Neural progenitor cell (in vitro differentiated cells): ENCODE data around the gene RBFA. TPM values are rescaled to one million over a fixed set of nuclear protein-coding genes. Genes with fewer than 3 reads are reported as not detected.

ENCODE experiments used
- DNase-seq: peaks from one replicate; pipeline ENCODE4 v3.0.0-alpha.2; 2016; ENCODE audit warnings: low spot score
- H2AFZ ChIP-seq: fragments of 200-600 bp; sonication (generic); replicated peaks from 2 replicates; pipeline ENCODE4 v1.6.1; 2016; ENCODE audit warnings: antibody characterized with exemption
- H3F3A ChIP-seq: fragments of 200-600 bp; sonication (generic); 2 replicates; pipeline ENCODE4 v1.6.1; 2016; ENCODE audit warnings: antibody characterized with exemption, low read depth
- H3K27ac ChIP-seq: fragments of 200-600 bp; sonication (generic); 2 replicates; pipeline ENCODE4 v1.5.1; 2016; ENCODE audit warnings: mild to moderate bottlenecking
- H3K27me3 ChIP-seq: fragments of 200-600 bp; sonication (generic); 2 replicates; pipeline ENCODE4 v1.6.1; 2016; ENCODE audit warnings: mild to moderate bottlenecking, moderate library complexity
- H3K36me3 ChIP-seq: fragments of 200-600 bp; sonication (generic); 2 replicates; pipeline ENCODE4 v1.5.1; 2016
- H3K4me1 ChIP-seq: fragments of 200-600 bp; sonication (generic); 2 replicates; pipeline ENCODE4 v1.6.1; 2016; ENCODE audit warnings: mixed run types
- H3K4me2 ChIP-seq: fragments of 200-600 bp; sonication (generic); 2 replicates; pipeline ENCODE4 v1.6.1; 2016
- H3K4me3 ChIP-seq: fragments of 200-600 bp; sonication (generic); 2 replicates; pipeline ENCODE4 v1.5.1; 2016
- H3K79me2 ChIP-seq: fragments of 200-600 bp; sonication (generic); 2 replicates; pipeline ENCODE4 v1.6.1; 2016; ENCODE audit warnings: low read depth
- H3K9ac ChIP-seq: fragments of 200-600 bp; sonication (generic); 2 replicates; pipeline ENCODE4 v1.6.1; 2016
- H3K9me3 ChIP-seq: fragments of 200-600 bp; sonication (generic); 2 replicates; pipeline ENCODE4 v1.5.1; 2016; ENCODE audit warnings: low read depth
- H4K20me1 ChIP-seq: fragments of 200-600 bp; sonication (generic); 2 replicates; pipeline ENCODE4 v1.6.1; 2016; ENCODE audit warnings: low read depth
- H3K27ac Mint-ChIP-seq: 3 replicates; pipeline ENCODE4 v1.8.0; 2021; ENCODE audit warnings: mixed read lengths
- H3K27me3 Mint-ChIP-seq: 2 replicates; pipeline ENCODE4 v1.8.0; 2022; ENCODE audit warnings: low read depth, mild to moderate bottlenecking, inconsistent platforms, moderate library complexity, mixed read lengths; ENCODE audit not compliant: insufficient read depth
- H3K36me3 Mint-ChIP-seq: 3 replicates; pipeline ENCODE4 v1.8.0; 2021; ENCODE audit warnings: mixed read lengths
- H3K4me1 Mint-ChIP-seq: 3 replicates; pipeline ENCODE4 v1.8.0; 2021; ENCODE audit warnings: mixed read lengths
- H3K4me3 Mint-ChIP-seq: 3 replicates; pipeline ENCODE4 v1.8.0; 2021; ENCODE audit warnings: mild to moderate bottlenecking, moderate library complexity, mixed read lengths
- H3K9me3 Mint-ChIP-seq: 3 replicates; pipeline ENCODE4 v1.8.0; 2020; ENCODE audit warnings: mixed read lengths
- EZH2 ChIP-seq: fragments of 200-600 bp; sonication (generic); IDR thresholded peaks from 2 replicates; pipeline ENCODE4 v1.6.1; 2017; ENCODE audit warnings: antibody characterized with exemption, mild to moderate bottlenecking, moderate library complexity
- EZH2phosphoT487 ChIP-seq: fragments of 200-600 bp; sonication (generic); IDR thresholded peaks from 2 replicates; pipeline ENCODE4 v1.6.1; 2017; ENCODE audit warnings: antibody characterized with exemption
- total RNA-seq: library from RNA; depleted of rRNA; stranded (reverse); fragments of >200 nt; gene quantifications from 2 replicates; pipeline ENCODE4 v1.2.3, GENCODE V29; 2015; ENCODE audit warnings: low replicate concordance
- TF ChIP-seq, protein P1 (sequence below): fragments of 200-600 bp; sonication (generic); IDR thresholded peaks from 2 replicates; pipeline ENCODE4 v1.5.1; 2017; ENCODE audit warnings: antibody characterized with exemption, mild to moderate bottlenecking

Gene RBFA
- total RNA-seq, 1 donor from 2014 or later: 22.9 TPM

- peaks cover 16% of the 10 kb centered on the region for H4K20me1 ChIP-seq
- peak overlapping the region; percentile 73 for H3K4me3 ChIP-seq
- H2AFZ ChIP-seq: no peak overlapping the region
- peaks cover 8% of the 10 kb centered on the region for H3K4me1 ChIP-seq
- H3K9me3 ChIP-seq: no peaks in the 10 kb centered on the region
- peak overlapping the region; percentile 95 for H3K4me2 ChIP-seq
- peaks cover 28% of the 10 kb centered on the region for H3K79me2 ChIP-seq
- peaks cover 23% of the 10 kb centered on the region for H3K4me1 Mint-ChIP-seq
- TF ChIP-seq EZH2 (no peak), EZH2phosphoT487 (no peak)
- TF ChIP-seq, protein P1, sequence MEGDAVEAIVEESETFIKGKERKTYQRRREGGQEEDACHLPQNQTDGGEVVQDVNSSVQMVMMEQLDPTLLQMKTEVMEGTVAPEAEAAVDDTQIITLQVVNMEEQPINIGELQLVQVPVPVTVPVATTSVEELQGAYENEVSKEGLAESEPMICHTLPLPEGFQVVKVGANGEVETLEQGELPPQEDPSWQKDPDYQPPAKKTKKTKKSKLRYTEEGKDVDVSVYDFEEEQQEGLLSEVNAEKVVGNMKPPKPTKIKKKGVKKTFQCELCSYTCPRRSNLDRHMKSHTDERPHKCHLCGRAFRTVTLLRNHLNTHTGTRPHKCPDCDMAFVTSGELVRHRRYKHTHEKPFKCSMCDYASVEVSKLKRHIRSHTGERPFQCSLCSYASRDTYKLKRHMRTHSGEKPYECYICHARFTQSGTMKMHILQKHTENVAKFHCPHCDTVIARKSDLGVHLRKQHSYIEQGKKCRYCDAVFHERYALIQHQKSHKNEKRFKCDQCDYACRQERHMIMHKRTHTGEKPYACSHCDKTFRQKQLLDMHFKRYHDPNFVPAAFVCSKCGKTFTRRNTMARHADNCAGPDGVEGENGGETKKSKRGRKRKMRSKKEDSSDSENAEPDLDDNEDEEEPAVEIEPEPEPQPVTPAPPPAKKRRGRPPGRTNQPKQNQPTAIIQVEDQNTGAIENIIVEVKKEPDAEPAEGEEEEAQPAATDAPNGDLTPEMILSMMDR: no peak
- peaks cover 17% of the 10 kb centered on the region for H3K36me3 Mint-ChIP-seq
- peak overlapping the region; percentile 96 for H3K4me3 Mint-ChIP-seq
- no peak for DNase-seq
- H3K27ac Mint-ChIP-seq: no peak overlapping the region
- H3K27ac ChIP-seq: no peak overlapping the region
- no peaks in the 10 kb centered on the region for H3K36me3 ChIP-seq
- peaks cover 4% of the 10 kb centered on the region for H3K27me3 ChIP-seq
- H3K9me3 Mint-ChIP-seq: no peaks in the 10 kb centered on the region
- no peak overlapping the region for H3K9ac ChIP-seq
- peaks cover 6% of the 10 kb centered on the region for H3K27me3 Mint-ChIP-seq
- H3F3A ChIP-seq: peaks cover 16% of the 10 kb centered on the region
Measured at GRCh38 chr18:80035997-80036396, 1.8 kb downstream of the RBFA start.

- Histone ChIP-seq H3F3A (peaks cover 16% of the 10 kb centered on the region), H3K79me2 (peaks cover 28% of the 10 kb centered on the region), H3K36me3 (no peaks in the 10 kb centered on the region), H3K4me3 (no peak overlapping the region), H4K20me1 (peaks cover 16% of the 10 kb centered on the region), H3K27ac (no peak overlapping the region), H3K9me3 (no peaks in the 10 kb centered on the region), H3K27me3 (peaks cover 4% of the 10 kb centered on the region), H3K9ac (no peak overlapping the region), H3K4me1 (peaks cover 8% of the 10 kb centered on the region), H2AFZ (no peak overlapping the region), H3K4me2 (no peak overlapping the region)
- TF ChIP-seq EZH2 (no peak), EZH2phosphoT487 (no peak)
- TF ChIP-seq, protein P1: no peak
- Mint-ChIP-seq H3K4me1 (peaks cover 23% of the 10 kb centered on the region), H3K9me3 (no peaks in the 10 kb centered on the region), H3K27me3 (peaks cover 6% of the 10 kb centered on the region), H3K36me3 (peaks cover 21% of the 10 kb centered on the region), H3K4me3 (no peak overlapping the region), H3K27ac (no peak overlapping the region)
- DNase-seq: no peak
Measured at GRCh38 chr18:80037300-80037699, 3.1 kb downstream of the RBFA start.

DNA sequence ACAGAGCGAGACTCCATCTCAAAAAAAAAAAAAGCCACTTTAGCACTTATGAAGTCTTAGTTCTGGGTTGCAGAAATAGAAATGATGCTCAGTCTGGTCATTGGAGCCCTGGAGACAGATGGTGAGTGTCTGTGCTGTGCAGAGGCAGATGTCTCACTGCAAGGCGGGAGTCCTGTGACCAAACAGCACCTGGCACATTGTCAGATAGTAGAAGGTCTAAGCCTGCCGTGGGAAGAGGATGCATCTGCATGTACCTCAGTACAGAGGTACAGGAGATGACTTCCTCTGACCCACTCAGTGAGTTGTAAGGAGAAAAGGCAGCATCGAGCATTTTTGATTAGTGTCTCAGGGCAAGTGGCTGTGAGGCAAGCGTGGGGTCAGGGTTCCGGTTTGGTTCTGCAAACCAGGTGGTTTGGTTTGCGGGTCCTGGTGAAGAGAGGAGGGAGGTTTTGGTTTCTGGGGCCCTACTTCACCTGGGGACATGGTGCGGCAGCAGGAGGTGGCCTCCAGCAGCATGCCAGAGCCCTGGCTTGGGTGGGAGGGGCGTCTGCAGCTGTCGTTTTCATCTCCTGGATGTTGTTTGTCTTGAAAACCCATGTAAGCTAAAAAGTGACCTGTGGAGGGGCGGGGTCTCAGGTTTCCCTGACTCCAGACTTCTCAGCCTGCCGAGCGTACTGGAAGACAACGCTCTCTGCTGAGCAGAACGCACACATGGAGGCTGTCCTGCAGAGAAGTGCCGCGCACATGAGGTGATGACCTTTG is 3.8 kb downstream of the RBFA start:
- Histone ChIP-seq H3K9me3 (no peaks in the 10 kb centered on the region), H3K36me3 (no peaks in the 10 kb centered on the region), H3K4me2 (no peak overlapping the region), H4K20me1 (peaks cover 16% of the 10 kb centered on the region), H3K79me2 (peaks cover 28% of the 10 kb centered on the region), H2AFZ (no peak overlapping the region), H3K4me1 (peaks cover 8% of the 10 kb centered on the region), H3K27me3 (peaks cover 1% of the 10 kb centered on the region), H3K9ac (no peak overlapping the region), H3K4me3 (no peak overlapping the region), H3F3A (peaks cover 14% of the 10 kb centered on the region), H3K27ac (no peak overlapping the region)
- H3K4me1 Mint-ChIP-seq: peaks cover 20% of the 10 kb centered on the region
- DNase-seq: no peak
- H3K27ac Mint-ChIP-seq: no peak overlapping the region
- peaks cover 25% of the 10 kb centered on the region for H3K36me3 Mint-ChIP-seq
- no peak for TF ChIP-seq EZH2
- TF ChIP-seq EZH2phosphoT487: no peak
- TF ChIP-seq, protein P1: no peak
- no peak overlapping the region for H3K4me3 Mint-ChIP-seq
- H3K27me3 Mint-ChIP-seq: peaks cover 6% of the 10 kb centered on the region
- H3K9me3 Mint-ChIP-seq: no peaks in the 10 kb centered on the region
